Measurements from ENCODE around the gene HERC5. TPM values are rescaled to one million over a fixed set of nuclear protein-coding genes. Genes with fewer than 3 reads are reported as not detected.

HERC5 gene
- polyA plus RNA-seq, 1 experiment = 0.06 TPM

GRCh38 chr4:88440146-88440545 lies 16.8 kb upstream of the HERC5 start:
- H3K27me3 ChIP-seq (ENCODE audit: control insufficient read depth, insufficient read depth, low read length) = no peaks in the 10 kb centered on the region
- H3K9me3 ChIP-seq (ENCODE audit: control insufficient read depth, insufficient read depth, low read length) = no peaks in the 10 kb centered on the region
- no peak for DNase-seq (ENCODE audit: low read depth, low spot score)
- CTCF ChIA-PET = no interaction called here
- no peak overlapping the region for H3K27ac ChIP-seq (ENCODE audit: low read depth, low read length)
- no peak overlapping the region for H3K4me3 ChIP-seq (ENCODE audit: low read depth, low read length)
- POLR2A ChIA-PET = no interaction called here
- no peak for TF ChIP-seq CTCF (IDR thresholded peaks at IDR 0.05; ENCODE audit: low read depth, low read length)

- ChIA-PET CTCF (no interaction called here), POLR2A (no interaction called here)
- H3K27ac ChIP-seq (ENCODE audit: low read depth, low read length) = no peak overlapping the region
- DNase-seq (ENCODE audit: low read depth, low spot score) = no peak
- TF ChIP-seq CTCF (IDR thresholded peaks at IDR 0.05; ENCODE audit: low read depth, low read length) = no peak
- H3K4me3 ChIP-seq (ENCODE audit: low read depth, low read length) = no peak overlapping the region
- no peaks in the 10 kb centered on the region for H3K27me3 ChIP-seq (ENCODE audit: control insufficient read depth, insufficient read depth, low read length)
- no peaks in the 10 kb centered on the region for H3K9me3 ChIP-seq (ENCODE audit: control insufficient read depth, insufficient read depth, low read length)
Measured at GRCh38 chr4:88441696-88442095, 15.2 kb upstream of the HERC5 start.

- DNase-seq (ENCODE audit: low read depth, low spot score) = no peak
- TF ChIP-seq CTCF (IDR thresholded peaks at IDR 0.05; ENCODE audit: low read depth, low read length) = no peak
- H3K4me3 ChIP-seq (ENCODE audit: low read depth, low read length) = no peak overlapping the region
- ChIA-PET CTCF (no interaction called here), POLR2A (no interaction called here)
- no peaks in the 10 kb centered on the region for H3K9me3 ChIP-seq (ENCODE audit: control insufficient read depth, insufficient read depth, low read length)
- H3K27me3 ChIP-seq (ENCODE audit: control insufficient read depth, insufficient read depth, low read length) = no peaks in the 10 kb centered on the region
- H3K27ac ChIP-seq (ENCODE audit: low read depth, low read length) = no peak overlapping the region
Measured at GRCh38 chr4:88442689-88443191, 14.2 kb upstream of the HERC5 start.

GRCh38 chr4:88443486-88443885 lies 13.4 kb upstream of the HERC5 start:
- CTCF ChIA-PET = no interaction called here

GRCh38 chr4:88445252-88445651 lies 11.7 kb upstream of the HERC5 start:
- no peaks in the 10 kb centered on the region for H3K9me3 ChIP-seq (ENCODE audit: control insufficient read depth, insufficient read depth, low read length)
- no peaks in the 10 kb centered on the region for H3K27me3 ChIP-seq (ENCODE audit: control insufficient read depth, insufficient read depth, low read length)
- DNase-seq (ENCODE audit: low read depth, low spot score) = no peak
- no peak for TF ChIP-seq CTCF (IDR thresholded peaks at IDR 0.05; ENCODE audit: low read depth, low read length)
- no peak overlapping the region for H3K27ac ChIP-seq (ENCODE audit: low read depth, low read length)
- CTCF ChIA-PET = interaction anchor here (0.5 kb wide), 1 partner anchor 999 kb away, joined by 4 read pairs; no protein-coding TSS in a partner anchor
- POLR2A ChIA-PET = no interaction called here
- no peak overlapping the region for H3K4me3 ChIP-seq (ENCODE audit: low read depth, low read length)

More at GRCh38 chr4:88443486-88443885, 13.4 kb upstream of the HERC5 start:
- POLR2A ChIA-PET = no interaction called here
- DNase-seq (ENCODE audit: low read depth, low spot score) = no peak
- Histone ChIP-seq H3K4me3 (ENCODE audit: low read depth, low read length) (no peak overlapping the region), H3K9me3 (ENCODE audit: control insufficient read depth, insufficient read depth, low read length) (no peaks in the 10 kb centered on the region), H3K27ac (ENCODE audit: low read depth, low read length) (no peak overlapping the region), H3K27me3 (ENCODE audit: control insufficient read depth, insufficient read depth, low read length) (no peaks in the 10 kb centered on the region)
- no peak for TF ChIP-seq CTCF (IDR thresholded peaks at IDR 0.05; ENCODE audit: low read depth, low read length)
